ENCODE results near the gene OIP5.
"Not testable (repeated sequence)": the region's sequence is repeated elsewhere in the genome, so short reads cannot be mapped to it uniquely, and the experiment has no call there.

OIP5 gene

GRCh38 chr15:41262571-41262970, 69.8 kb downstream of the OIP5 start:
- DNase-seq (ENCODE audit: low read depth, low spot score), result no peak
- H3K27ac ChIP-seq, result no peak overlapping the region

- not testable (repeated sequence) for DNase-seq (ENCODE audit: low read depth, low spot score); H3K27ac ChIP-seq
These were observed 71.5 kb downstream of the OIP5 start for GRCh38 chr15:41260924-41261323.

- DNase-seq (ENCODE audit: low read depth, low spot score), result no peak
- H3K27ac ChIP-seq, result peak overlapping the region; percentile 49
These were observed 72.7 kb downstream of the OIP5 start for GRCh38 chr15:41259546-41260189.

All from epithelial cell of prostate (primary cell).